GM23338 (cell line): Measurements from ENCODE around the gene KLHL6. TPM values are rescaled to one million over a fixed set of nuclear protein-coding genes. Genes with fewer than 3 reads are reported as not detected.

Experiments used
- EZH2 ChIP-seq: fragments of 200-600 bp; sonication (generic); IDR thresholded peaks from one replicate; pipeline ENCODE4 v1.8.0; 2017; ENCODE audit warnings: antibody characterized with exemption, mild to moderate bottlenecking, low read depth; ENCODE audit not compliant: unreplicated experiment
- EZH2phosphoT487 ChIP-seq: fragments of 200-600 bp; sonication (generic); IDR thresholded peaks from one replicate; pipeline ENCODE4 v1.8.1; 2018; ENCODE audit warnings: antibody characterized with exemption; ENCODE audit not compliant: unreplicated experiment
- NANOG ChIP-seq: IDR thresholded peaks from 2 replicates; pipeline ENCODE4 v1.6.1; 2016; ENCODE audit warnings: antibody characterized with exemption, borderline replicate concordance
- POLR2AphosphoS5 ChIP-seq: IDR thresholded peaks from 2 replicates; pipeline ENCODE4 v1.6.1; 2016; ENCODE audit warnings: antibody characterized with exemption, low read depth
- STAT1 ChIP-seq: IDR thresholded peaks from one replicate; pipeline ENCODE4 v1.6.1; 2016; ENCODE audit warnings: antibody characterized with exemption; ENCODE audit not compliant: unreplicated experiment
- ZNF114 ChIP-seq: fragments of 250-450 bp; sonication (Bioruptor Pico); IDR thresholded peaks from 2 replicates; pipeline ENCODE4 v1.5.0; 2020; ENCODE audit warnings: mild to moderate bottlenecking, moderate library complexity
- ZNF331 ChIP-seq: fragments of 250-450 bp; sonication (Bioruptor Pico); IDR thresholded peaks from 2 replicates; pipeline ENCODE4 v1.5.0; 2020; ENCODE audit warnings: low read depth, mild to moderate bottlenecking, moderate library complexity
- ZNF462 ChIP-seq: fragments of 250-450 bp; sonication (Bioruptor Pico); IDR thresholded peaks from 2 replicates; pipeline ENCODE4 v1.5.0; 2020; ENCODE audit warnings: mild to moderate bottlenecking, moderate library complexity
- polyA plus RNA-seq: library from polyadenylated mRNA; unstranded; fragments of >200 nt; fragmentation: Nextera tagmentation; extraction: Ambion mirVana; gene quantifications from 2 replicates; pipeline ENCODE4 v1.2.1, GENCODE V29; 2016
- total RNA-seq: library from RNA; depleted of rRNA; stranded (reverse); fragments of >200 nt; shearing (Covaris generic); gene quantifications from 2 replicates; pipeline ENCODE4 v1.2.3, GENCODE V29; 2014
- TF ChIP-seq, protein P1 (sequence below), 2 experiments: fragments of 200-600 bp in 1 of 2; sonication (generic) in 1 of 2; conservative IDR thresholded peaks; 2 replicates each; pipeline versions ENCODE4 v1.5.1 to v1.6.1; 2016 to 2017; ENCODE audit warnings: antibody characterized with exemption in 2 of 2, low read depth in 2 of 2, mild to moderate bottlenecking in 2 of 2, moderate library complexity in 1 of 2

The KLHL6 gene
- total and polyA plus RNA-seq, 2 experiments from 2014 or later, result not detected

DNA sequence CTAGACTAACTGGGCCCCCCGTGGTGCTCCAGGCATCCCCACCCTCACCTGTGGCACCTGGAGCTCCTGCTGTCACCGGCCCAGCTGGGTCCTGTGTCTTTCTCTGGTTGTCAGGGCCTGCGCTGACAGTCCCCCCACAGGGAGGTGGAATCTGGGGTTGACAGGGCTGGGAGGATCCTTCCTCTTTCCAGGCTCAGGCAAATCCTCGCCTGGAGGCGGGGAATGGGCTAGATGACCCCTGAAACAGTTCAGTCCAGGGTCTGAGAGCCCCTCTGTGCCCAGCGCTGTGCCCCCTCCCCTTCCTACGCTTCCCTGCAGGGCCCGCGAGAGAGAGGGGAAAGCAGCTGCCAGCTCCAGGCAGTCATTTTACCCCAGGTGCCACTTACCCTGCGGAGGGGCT is 77.0 kb downstream of the KLHL6 start (continued):
- TF ChIP-seq ZNF462 (CRISPR knock-in tag) (no peak), STAT1 (no peak), NANOG (no peak), POLR2AphosphoS5 (no peak), EZH2 (no peak), EZH2phosphoT487 (no peak), ZNF114 (CRISPR knock-in tag) (no peak), ZNF331 (CRISPR knock-in tag) (no peak)
- TF ChIP-seq, protein P1, sequence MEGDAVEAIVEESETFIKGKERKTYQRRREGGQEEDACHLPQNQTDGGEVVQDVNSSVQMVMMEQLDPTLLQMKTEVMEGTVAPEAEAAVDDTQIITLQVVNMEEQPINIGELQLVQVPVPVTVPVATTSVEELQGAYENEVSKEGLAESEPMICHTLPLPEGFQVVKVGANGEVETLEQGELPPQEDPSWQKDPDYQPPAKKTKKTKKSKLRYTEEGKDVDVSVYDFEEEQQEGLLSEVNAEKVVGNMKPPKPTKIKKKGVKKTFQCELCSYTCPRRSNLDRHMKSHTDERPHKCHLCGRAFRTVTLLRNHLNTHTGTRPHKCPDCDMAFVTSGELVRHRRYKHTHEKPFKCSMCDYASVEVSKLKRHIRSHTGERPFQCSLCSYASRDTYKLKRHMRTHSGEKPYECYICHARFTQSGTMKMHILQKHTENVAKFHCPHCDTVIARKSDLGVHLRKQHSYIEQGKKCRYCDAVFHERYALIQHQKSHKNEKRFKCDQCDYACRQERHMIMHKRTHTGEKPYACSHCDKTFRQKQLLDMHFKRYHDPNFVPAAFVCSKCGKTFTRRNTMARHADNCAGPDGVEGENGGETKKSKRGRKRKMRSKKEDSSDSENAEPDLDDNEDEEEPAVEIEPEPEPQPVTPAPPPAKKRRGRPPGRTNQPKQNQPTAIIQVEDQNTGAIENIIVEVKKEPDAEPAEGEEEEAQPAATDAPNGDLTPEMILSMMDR (conservative IDR thresholded peaks at IDR 0.05; ENCODE audit: low read depth in 2 of 2), result no peak
